KBM-7 (cell line): Measurements from ENCODE around the gene KSR1.
"Not testable (repeated sequence)": the region's sequence is repeated elsewhere in the genome, so short reads cannot be mapped to it uniquely, and the experiment has no call there.

ENCODE experiments used
- DNase-seq: peaks from one replicate; pipeline ENCODE4 v3.0.0-alpha.2; 2015
- in situ Hi-C: fragments of 300-500 bp; cut with MboI; formaldehyde crosslinking; loops from 2 replicates; pipeline ENCODE4 v1.14.3; 2020; ENCODE audit warnings: low sequenced_read_pairs, low pct_unique_long_range_greater_than_20kb, mixed read lengths

The KSR1 gene

DNA sequence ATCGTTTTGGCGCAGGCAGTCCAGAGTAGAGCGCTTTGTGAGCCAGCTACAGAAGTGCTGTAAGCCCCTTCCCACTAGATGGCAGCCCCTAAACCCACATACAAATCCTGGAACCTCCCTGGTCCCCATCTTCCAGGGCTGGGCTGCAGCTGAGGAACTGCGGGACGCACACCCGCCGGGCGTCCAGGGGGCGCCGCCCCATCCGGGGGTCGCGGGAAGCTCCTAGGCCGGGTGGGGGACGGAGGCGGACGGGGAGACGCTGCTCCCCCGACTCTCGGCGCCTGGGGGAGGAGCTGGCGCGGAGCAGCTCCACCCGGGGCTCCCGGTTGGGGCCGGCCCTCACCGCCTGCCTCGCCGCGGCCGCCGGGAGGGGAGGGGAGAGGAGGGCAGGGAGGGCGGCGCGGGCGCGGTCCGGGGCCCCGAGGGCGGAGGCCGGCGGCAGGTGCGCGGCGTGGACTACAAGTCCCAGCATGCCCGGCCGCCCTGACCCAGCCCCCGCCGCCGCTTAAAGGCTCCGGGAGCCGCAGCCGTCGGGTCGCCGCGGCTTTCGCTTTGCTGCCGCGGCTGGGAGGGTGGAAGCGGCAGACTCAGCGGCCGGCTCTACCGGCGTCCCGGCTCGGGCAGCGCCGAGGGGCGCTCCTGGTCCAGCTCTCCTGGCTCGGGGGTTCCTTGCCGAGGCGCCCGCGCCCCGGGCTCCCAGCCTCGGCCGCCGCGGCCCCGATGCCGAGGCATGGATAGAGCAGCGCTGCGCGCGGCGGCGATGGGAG, at the start of gene KSR1:
TSS of gene KSR1 (plus strand) at position 535 of the 767 bp plus-strand sequence. CDS start at position 731, 196 bp downstream.
- DNase-seq, result peak; percentile 83
- in situ Hi-C loops, result loop anchor here (10.0 kb wide), 1 partner anchor 61 kb away; no protein-coding TSS in a partner anchor

- no peak for DNase-seq
- in situ Hi-C loops, result no loop called here
These were observed 48.1 kb upstream of the KSR1 start for GRCh38 chr17:27407916-27408864.

GRCh38 chr17:27408891-27409290, 47.4 kb upstream of the KSR1 start:
- in situ Hi-C loops, result no loop called here
- no peak for DNase-seq

GRCh38 chr17:27412158-27412557, 44.1 kb upstream of the KSR1 start:
- DNase-seq, result not testable (repeated sequence)
- in situ Hi-C loops, result loop anchor here (10.0 kb wide), 1 partner anchor 57 kb away; no protein-coding TSS in a partner anchor

DNA sequence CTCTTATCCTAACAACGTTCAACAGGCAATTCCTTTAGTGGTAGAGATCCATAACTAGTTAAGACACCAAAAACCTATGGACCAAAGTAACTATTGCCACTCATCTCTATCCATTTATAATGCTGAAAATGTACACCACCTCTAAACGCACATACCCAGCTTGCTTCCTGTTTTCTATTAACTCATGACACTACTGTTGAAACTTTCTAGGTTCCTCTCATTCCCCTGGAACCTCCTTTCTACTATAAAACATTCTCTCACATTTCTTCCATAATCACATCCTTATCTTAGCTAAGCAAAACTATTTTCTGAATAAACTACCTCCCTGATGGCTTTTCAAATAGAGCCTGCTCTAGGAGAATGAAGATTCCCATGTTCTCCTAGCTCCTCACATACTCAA, 42.9 kb upstream of the KSR1 start:
- peak; percentile 23 for DNase-seq
- in situ Hi-C loops, result loop anchor here (10.0 kb wide), 1 partner anchor 59 kb away; no protein-coding TSS in a partner anchor

GRCh38 chr17:27413792-27414191, 42.5 kb upstream of the KSR1 start:
- in situ Hi-C loops, result loop anchor here (10.0 kb wide), 1 partner anchor 59 kb away; no protein-coding TSS in a partner anchor
- DNase-seq, result peak; percentile 34

DNA sequence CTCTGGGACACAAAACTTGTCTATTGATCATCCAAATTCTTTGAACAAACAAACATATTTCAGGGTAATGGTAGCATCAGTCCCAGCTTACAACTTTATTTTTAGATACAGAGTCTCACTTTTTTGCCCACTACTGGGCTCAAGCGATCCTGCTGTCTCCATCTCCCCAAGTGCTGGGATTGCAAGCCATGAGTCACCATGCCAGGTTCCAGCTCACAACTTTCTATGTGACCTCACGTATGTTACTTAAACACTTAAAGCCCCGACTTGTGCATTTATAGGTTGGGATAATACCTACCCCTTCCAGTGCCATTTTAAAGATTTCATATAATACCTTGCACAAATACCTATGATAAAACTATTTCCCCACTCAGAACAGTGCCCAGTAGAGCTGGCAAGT, 42.0 kb upstream of the KSR1 start:
- no peak for DNase-seq
- in situ Hi-C loops, result loop anchor here (10.0 kb wide), 1 partner anchor 59 kb away; no protein-coding TSS in a partner anchor

DNA sequence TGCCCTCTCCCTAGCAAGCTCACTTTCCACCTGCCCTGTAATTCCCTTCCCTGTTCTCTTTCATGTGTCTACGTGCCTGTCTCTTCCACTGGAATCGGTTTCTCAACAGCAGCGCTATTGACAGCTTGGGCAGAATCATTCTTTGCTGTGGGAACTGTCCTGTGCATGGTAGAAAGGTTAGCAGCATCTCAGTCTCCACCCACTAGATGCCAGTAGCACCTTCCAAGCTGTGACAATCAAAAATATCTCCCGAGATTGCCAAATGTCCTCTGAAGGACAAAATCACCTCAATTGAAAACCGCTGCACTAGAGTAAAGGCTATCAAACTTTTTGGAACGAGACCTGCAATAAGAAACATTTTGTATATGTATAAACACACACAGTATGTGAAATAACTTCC, 41.6 kb upstream of the KSR1 start:
- in situ Hi-C loops, result loop anchor here (10.0 kb wide), 1 partner anchor 60 kb away; no protein-coding TSS in a partner anchor
- no peak for DNase-seq

DNA sequence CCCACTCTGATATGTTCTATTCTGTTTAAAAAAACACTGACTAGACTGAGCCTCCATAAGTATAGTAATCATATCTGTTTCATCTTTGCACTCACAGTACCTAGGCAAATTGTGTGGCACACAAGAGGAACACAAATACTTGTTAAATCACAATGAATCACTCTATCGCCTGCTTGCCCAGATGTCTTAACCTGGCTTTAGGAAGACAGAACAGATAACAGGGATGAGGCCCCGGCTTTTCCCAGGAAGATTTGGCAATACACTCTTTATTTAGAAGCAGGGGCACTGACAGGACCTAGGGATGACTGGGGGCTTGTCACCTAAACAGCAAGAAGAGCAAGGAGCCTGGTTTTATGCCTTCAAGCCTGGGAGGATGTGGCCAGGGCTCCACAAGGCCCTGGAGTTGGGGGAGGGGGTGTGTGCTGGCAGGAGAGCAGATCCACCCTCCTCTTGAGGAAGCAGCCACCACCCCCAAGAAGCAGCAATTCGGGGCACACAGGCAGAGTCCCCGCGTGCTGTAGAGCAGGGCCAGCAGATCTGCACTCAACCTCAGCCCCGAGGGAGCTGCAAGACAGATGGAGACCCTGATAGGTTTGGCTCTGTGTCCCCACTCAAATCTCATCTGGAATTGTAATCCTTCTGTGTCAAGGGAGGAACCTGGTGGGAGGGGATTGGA, 41.0 kb upstream of the KSR1 start:
- DNase-seq, result no peak
- in situ Hi-C loops, result loop anchor here (10.0 kb wide), 1 partner anchor 60 kb away; no protein-coding TSS in a partner anchor

GRCh38 chr17:27417596-27418365, 38.5 kb upstream of the KSR1 start:
- no peak for DNase-seq
- in situ Hi-C loops, result loop anchor here (10.0 kb wide), 1 partner anchor 63 kb away; no protein-coding TSS in a partner anchor

GRCh38 chr17:27418366-27418615, 38.0 kb upstream of the KSR1 start:
- in situ Hi-C loops, result loop anchor here (10.0 kb wide), 1 partner anchor 63 kb away; no protein-coding TSS in a partner anchor
- DNase-seq, result no peak

DNA sequence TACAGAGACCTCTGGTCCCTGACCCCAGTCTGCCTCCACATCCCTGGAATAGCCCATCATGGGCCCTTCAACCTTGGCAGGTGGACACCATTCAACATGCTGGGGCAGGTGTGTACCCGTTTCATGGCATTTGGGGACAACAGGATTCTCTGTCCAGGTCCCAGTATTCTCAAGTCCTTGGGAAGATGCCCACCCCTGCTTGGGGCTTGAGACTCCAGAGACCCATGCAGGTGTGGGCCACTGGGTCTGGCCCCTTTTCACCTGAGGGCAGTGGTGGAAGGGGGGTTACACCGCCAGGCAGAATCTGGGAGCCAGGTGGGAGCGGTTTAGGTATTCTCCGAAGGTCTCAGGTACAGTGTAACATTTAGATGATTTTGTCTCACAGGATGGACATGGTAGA, 37.1 kb upstream of the KSR1 start:
- DNase-seq, result no peak
- in situ Hi-C loops, result loop anchor here (10.0 kb wide), 1 partner anchor 64 kb away; no protein-coding TSS in a partner anchor

DNA sequence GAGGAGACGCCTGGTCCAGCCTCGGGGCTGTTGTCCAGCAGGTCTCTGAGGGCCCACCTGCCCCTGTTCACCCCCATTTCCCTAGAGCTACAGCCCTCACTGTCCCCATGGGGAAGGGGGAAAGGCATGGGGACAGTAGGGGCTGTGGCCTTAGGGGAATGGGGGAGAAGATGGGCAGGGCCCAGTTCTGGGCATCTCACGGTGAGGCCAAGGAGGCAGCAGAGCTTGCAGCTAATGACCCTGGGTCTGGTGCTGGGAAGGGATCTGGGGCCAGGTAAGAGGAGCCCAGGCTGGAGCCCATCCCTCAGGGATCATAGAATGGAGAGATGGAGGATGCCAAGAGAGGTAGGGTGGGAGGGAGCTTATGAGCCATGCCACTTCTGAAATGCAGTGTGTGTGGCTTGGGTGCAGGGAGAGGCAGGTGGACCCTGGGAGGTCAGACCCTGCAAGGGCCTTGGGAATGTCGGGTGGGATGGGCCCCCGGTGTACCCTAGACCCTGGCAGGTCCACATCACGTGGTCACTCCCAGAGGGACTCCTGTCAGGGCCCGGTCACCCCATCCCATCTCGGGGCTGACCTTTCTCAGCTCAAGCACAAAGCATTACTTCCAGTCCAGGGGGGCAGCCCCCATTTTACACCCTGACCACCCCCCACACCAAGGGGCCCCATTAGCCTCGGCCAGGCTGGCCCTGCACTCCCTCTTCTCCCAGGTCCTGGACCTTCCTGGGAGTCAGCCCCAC, 35.9 kb upstream of the KSR1 start:
- in situ Hi-C loops, result no loop called here
- DNase-seq, result no peak

GRCh38 chr17:27421111-27421510, 35.1 kb upstream of the KSR1 start:
- DNase-seq, result no peak
- in situ Hi-C loops, result no loop called here

DNA sequence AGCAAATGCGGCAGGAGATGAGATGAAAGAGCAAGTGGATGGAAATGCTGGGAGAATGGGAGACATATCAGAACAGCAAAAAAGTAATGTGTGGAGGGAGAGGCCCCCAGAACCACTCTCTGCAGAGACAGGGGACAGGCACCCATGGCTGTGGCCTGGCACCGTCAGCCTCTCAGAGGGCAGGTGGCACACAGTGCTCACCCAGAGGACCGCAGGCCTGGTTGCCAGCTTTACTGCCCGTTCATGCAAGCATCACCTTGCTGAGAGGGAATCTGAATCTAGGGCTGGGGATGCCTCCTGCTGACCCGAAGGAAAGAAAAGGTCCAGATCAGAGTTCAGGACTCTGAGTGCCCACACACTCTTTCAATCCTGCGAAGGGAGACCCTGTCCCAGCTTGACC, 34.6 kb upstream of the KSR1 start:
- DNase-seq, in situ Hi-C loops: not testable (repeated sequence)

DNA sequence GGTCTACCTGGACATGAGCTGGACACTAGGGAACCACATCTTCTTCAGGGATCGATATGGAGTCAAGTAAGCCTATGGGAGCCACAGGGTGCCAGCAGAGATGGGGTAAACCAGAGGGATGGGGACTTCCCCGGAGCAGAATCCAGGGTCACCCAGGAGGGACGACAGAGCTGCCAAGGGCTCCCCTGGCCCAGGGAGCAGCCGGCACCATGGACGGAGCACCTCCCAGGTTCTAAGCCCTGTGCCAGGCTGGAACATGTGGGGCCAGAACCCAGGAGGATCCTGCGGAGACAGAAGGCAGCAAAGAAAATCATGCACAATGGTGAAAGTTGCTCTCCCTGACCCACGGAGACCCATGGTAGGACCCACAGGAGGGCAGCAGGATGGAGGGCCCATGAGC, 33.6 kb upstream of the KSR1 start:
- in situ Hi-C loops, result no loop called here

DNA sequence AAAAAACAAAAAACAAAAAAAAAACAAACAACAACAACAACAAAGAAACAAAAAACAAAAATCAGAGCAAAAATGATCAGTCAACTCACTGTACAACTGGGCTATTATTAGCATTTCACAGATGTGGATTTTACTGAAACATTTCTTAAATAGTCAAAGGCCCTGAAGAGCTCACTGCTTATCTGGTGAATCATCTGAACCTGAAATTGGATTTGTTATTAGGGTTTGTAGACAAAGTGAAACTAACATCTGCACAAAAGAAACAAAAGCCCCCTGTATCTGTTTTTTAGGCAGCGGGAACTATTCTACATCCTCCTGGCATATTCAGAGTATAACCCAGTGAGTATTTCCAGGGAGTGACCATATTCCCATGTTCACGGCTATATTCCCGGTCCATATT, 32.6 kb upstream of the KSR1 start:
- DNase-seq, result no peak
- in situ Hi-C loops, result no loop called here

More for the DNA sequence above, 33.6 kb upstream of the KSR1 start:
- no peak for DNase-seq

DNA sequence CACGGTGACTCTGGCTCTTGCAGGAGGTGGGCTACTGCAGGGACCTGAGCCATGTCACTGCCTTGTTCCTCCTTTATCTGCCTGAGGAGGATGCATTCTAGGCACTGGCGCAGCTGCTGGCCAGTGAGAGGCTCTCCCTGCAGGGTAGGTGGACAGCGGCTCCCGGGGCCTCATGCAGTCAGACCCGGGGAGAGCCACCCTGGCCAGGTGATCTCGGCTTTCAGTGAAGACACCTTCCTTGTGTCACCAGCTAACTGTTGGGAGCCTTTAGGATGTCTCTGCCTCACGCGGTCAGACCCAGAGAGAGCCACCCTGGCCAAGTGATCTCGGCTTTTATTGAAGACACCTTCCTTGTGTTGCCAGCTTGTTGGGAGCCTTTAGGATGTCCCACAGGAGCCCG, 31.7 kb upstream of the KSR1 start:
- in situ Hi-C loops, result no loop called here
- DNase-seq, result no peak
